GM23338 (cell line): ENCODE measurements around the gene TM6SF1. TPM values are rescaled to one million over a fixed set of nuclear protein-coding genes. Genes with fewer than 3 reads are reported as not detected.

ENCODE experiments used
- ATAC-seq: fragments of 200-7000 bp; cut with Tn5 transposase; 3 replicates; pipeline ENCODE4 v1.9.1; 2020
- DNase-seq: peaks from one replicate; pipeline ENCODE4 v3.0.0-alpha.2; 2015; ENCODE audit warnings: low spot score
- H2AFZ ChIP-seq: fragments of 200-600 bp; sonication (generic); 2 replicates; pipeline ENCODE4 v1.8.0; 2016; ENCODE audit warnings: antibody characterized with exemption, mild to moderate bottlenecking, moderate library complexity
- H3F3A ChIP-seq: fragments of 200-600 bp; sonication (generic); replicated peaks from 2 replicates; pipeline ENCODE4 v1.8.0; 2017; ENCODE audit warnings: antibody characterized with exemption, mixed run types, low read depth
- H3K27ac ChIP-seq: fragments of 200-600 bp; sonication (generic); 2 replicates; pipeline ENCODE4 v1.6.1; 2016; ENCODE audit warnings: low read depth
- H3K27me3 ChIP-seq: fragments of 200-600 bp; sonication (generic); 2 replicates; pipeline ENCODE4 v1.8.0; 2016; ENCODE audit warnings: mild to moderate bottlenecking, mixed run types, moderate library complexity; ENCODE audit not compliant: insufficient read depth
- H3K36me3 ChIP-seq: fragments of 200-600 bp; sonication (generic); 2 replicates; pipeline ENCODE4 v1.8.0; 2016; ENCODE audit warnings: mild to moderate bottlenecking; ENCODE audit not compliant: insufficient read depth
- H3K4me1 ChIP-seq: fragments of 200-600 bp; sonication (generic); 2 replicates; pipeline ENCODE4 v1.8.0; 2016; ENCODE audit warnings: mild to moderate bottlenecking, moderate library complexity; ENCODE audit not compliant: insufficient read depth
- H3K4me2 ChIP-seq: fragments of 200-600 bp; sonication (generic); 2 replicates; pipeline ENCODE4 v1.7.1; 2017; ENCODE audit warnings: mixed run types
- H3K4me3 ChIP-seq: fragments of 200-600 bp; sonication (generic); 2 replicates; pipeline ENCODE4 v1.6.1; 2016; ENCODE audit warnings: mixed run types
- H3K79me2 ChIP-seq: fragments of 200-600 bp; sonication (generic); replicated peaks from 2 replicates; pipeline ENCODE4 v1.8.0; 2017; ENCODE audit warnings: mild to moderate bottlenecking; ENCODE audit not compliant: insufficient read depth
- H3K9me2 ChIP-seq: fragments of 200-600 bp; sonication (generic); 2 replicates; pipeline ENCODE4 v1.8.0; 2017; ENCODE audit not compliant: insufficient read depth
- H4K20me1 ChIP-seq: fragments of 200-600 bp; sonication (generic); replicated peaks from 2 replicates; pipeline ENCODE4 v1.8.0; 2017; ENCODE audit warnings: mild to moderate bottlenecking; ENCODE audit not compliant: insufficient read depth
- H3K27ac Mint-ChIP-seq: 2 replicates; pipeline ENCODE4 v1.8.0; 2020; ENCODE audit warnings: inconsistent platforms, mild to moderate bottlenecking, moderate library complexity, mixed read lengths
- H3K27me3 Mint-ChIP-seq: 3 replicates; pipeline ENCODE4 v1.8.0; 2022; ENCODE audit warnings: low read depth, mild to moderate bottlenecking, moderate library complexity, mixed read lengths, inconsistent platforms; ENCODE audit not compliant: insufficient read depth, poor library complexity
- H3K36me3 Mint-ChIP-seq: 3 replicates; pipeline ENCODE4 v1.8.0; 2021; ENCODE audit warnings: low read depth, mild to moderate bottlenecking, inconsistent platforms, moderate library complexity, mixed read lengths
- H3K4me1 Mint-ChIP-seq: 3 replicates; pipeline ENCODE4 v1.8.0; 2020; ENCODE audit warnings: mild to moderate bottlenecking, inconsistent platforms, mixed read lengths
- H3K4me3 Mint-ChIP-seq: 3 replicates; pipeline ENCODE4 v1.8.0; 2021; ENCODE audit warnings: moderate library complexity, mild to moderate bottlenecking, inconsistent platforms, mixed read lengths
- H3K9me3 Mint-ChIP-seq: 3 replicates; pipeline ENCODE4 v1.8.0; 2020; ENCODE audit warnings: moderate library complexity, mild to moderate bottlenecking, inconsistent platforms, mixed read lengths
- CREB1 ChIP-seq: fragments of 250-450 bp; sonication (Bioruptor Pico); IDR thresholded peaks from 2 replicates; pipeline ENCODE4 v1.5.0; 2020; ENCODE audit warnings: low read depth, mild to moderate bottlenecking, moderate library complexity
- CTCF ChIP-seq, 2 experiments: fragments of 200-600 bp in 1 of 2; sonication (generic) in 1 of 2; conservative IDR thresholded peaks; 2 replicates each; pipeline versions ENCODE4 v1.5.1 to v1.6.1; 2016 to 2017; ENCODE audit warnings: antibody characterized with exemption in 2 of 2, low read depth in 2 of 2, mild to moderate bottlenecking in 2 of 2, moderate library complexity in 1 of 2
- ETS1 ChIP-seq: IDR thresholded peaks from 2 replicates; pipeline ENCODE4 v1.6.1; 2016; ENCODE audit warnings: antibody characterized with exemption
- EZH2 ChIP-seq: fragments of 200-600 bp; sonication (generic); IDR thresholded peaks from one replicate; pipeline ENCODE4 v1.8.0; 2017; ENCODE audit warnings: antibody characterized with exemption, mild to moderate bottlenecking, low read depth; ENCODE audit not compliant: unreplicated experiment
- EZH2phosphoT487 ChIP-seq: fragments of 200-600 bp; sonication (generic); IDR thresholded peaks from one replicate; pipeline ENCODE4 v1.8.1; 2018; ENCODE audit warnings: antibody characterized with exemption; ENCODE audit not compliant: unreplicated experiment
- JUNB ChIP-seq: IDR thresholded peaks from one replicate; pipeline ENCODE4 v1.6.1; 2016; ENCODE audit warnings: antibody characterized with exemption; ENCODE audit not compliant: unreplicated experiment
- POLR2AphosphoS5 ChIP-seq: IDR thresholded peaks from 2 replicates; pipeline ENCODE4 v1.6.1; 2016; ENCODE audit warnings: antibody characterized with exemption, low read depth
- ZNF114 ChIP-seq: fragments of 250-450 bp; sonication (Bioruptor Pico); IDR thresholded peaks from 2 replicates; pipeline ENCODE4 v1.5.0; 2020; ENCODE audit warnings: mild to moderate bottlenecking, moderate library complexity
- ZNF331 ChIP-seq: fragments of 250-450 bp; sonication (Bioruptor Pico); IDR thresholded peaks from 2 replicates; pipeline ENCODE4 v1.5.0; 2020; ENCODE audit warnings: low read depth, mild to moderate bottlenecking, moderate library complexity
- ZNF462 ChIP-seq: fragments of 250-450 bp; sonication (Bioruptor Pico); IDR thresholded peaks from 2 replicates; pipeline ENCODE4 v1.5.0; 2020; ENCODE audit warnings: mild to moderate bottlenecking, moderate library complexity
- polyA plus RNA-seq: library from polyadenylated mRNA; unstranded; fragments of >200 nt; fragmentation: Nextera tagmentation; extraction: Ambion mirVana; gene quantifications from 2 replicates; pipeline ENCODE4 v1.2.1, GENCODE V29; 2016
- total RNA-seq: library from RNA; depleted of rRNA; stranded (reverse); fragments of >200 nt; shearing (Covaris generic); gene quantifications from 2 replicates; pipeline ENCODE4 v1.2.3, GENCODE V29; 2014

TM6SF1 gene
- total and polyA plus RNA-seq, 2 experiments from 2014 or later = 0.80 to 1.5 TPM

GRCh38 chr15:83062768-83063180 is 44.7 kb upstream of the TM6SF1 start (continued):
- TF ChIP-seq EZH2phosphoT487 (no peak), CREB1 (no peak), EZH2 (no peak), ZNF114 (CRISPR knock-in tag) (no peak), POLR2AphosphoS5 (no peak), JUNB (no peak)

DNA sequence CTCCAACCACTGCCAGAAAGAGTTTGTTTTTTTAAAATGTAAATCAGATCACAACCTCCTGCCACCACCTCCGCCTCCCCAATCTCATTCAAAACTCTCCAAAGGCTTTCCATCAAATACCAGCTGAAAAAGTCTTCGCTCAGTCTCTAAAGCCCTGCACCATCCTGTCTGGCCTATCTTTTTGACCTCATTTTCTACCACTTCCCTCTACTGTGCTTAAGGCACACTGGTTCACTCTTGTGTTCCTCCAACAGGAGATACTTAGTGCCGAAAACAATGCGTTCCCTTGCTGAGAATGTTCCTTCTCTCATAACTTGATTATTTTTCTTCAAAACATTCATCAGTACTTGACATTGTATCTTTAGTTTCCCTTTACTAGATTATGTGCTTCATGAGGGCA is 43.9 kb upstream of the TM6SF1 start:
- H3K27me3 Mint-ChIP-seq = no peaks in the 10 kb centered on the region
- no peaks in the 10 kb centered on the region; the same call in 1 of the 3 replicates for H3K36me3 Mint-ChIP-seq
- no peak for TF ChIP-seq POLR2AphosphoS5
- TF ChIP-seq ZNF462 (CRISPR knock-in tag) = no peak
- TF ChIP-seq ETS1 = no peak
- no peak for TF ChIP-seq CREB1
- no peak for TF ChIP-seq CTCF (conservative IDR thresholded peaks at IDR 0.05; ENCODE audit: low read depth in 2 of 2)
- TF ChIP-seq ZNF331 = no peak
- Histone ChIP-seq H3K36me3 (no peaks in the 10 kb centered on the region), H4K20me1 (peaks cover 40% of the 10 kb centered on the region), H3K4me2 (peak overlapping the region; percentile 82), H3K27ac (peak overlapping the region; percentile 12; the same call in 1 of the 2 replicates), H3K9me2 (no peaks in the 10 kb centered on the region), H2AFZ (no peak overlapping the region), H3K27me3 (no peaks in the 10 kb centered on the region), H3K4me3 (peak overlapping the region; percentile 77), H3K79me2 (peaks cover 79% of the 10 kb centered on the region), H3F3A (no peaks in the 10 kb centered on the region; the same call in 1 of the 2 replicates), H3K4me1 (peaks cover 42% of the 10 kb centered on the region)
- peaks cover 22% of the 10 kb centered on the region for H3K4me1 Mint-ChIP-seq
- no peak overlapping the region for H3K27ac Mint-ChIP-seq
- no peak for ATAC-seq
- no peak for DNase-seq
- no peaks in the 10 kb centered on the region; the same call in 2 of the 3 replicates for H3K9me3 Mint-ChIP-seq
- H3K4me3 Mint-ChIP-seq = no peak overlapping the region
